HL-60 (cell line): ENCODE results near the gene METTL25B.

Experiments used
- CTCF ChIP-seq: IDR thresholded peaks from one replicate; pipeline ENCODE4 v1.5.1; 2011; ENCODE audit warnings: low read length, control low read depth, inconsistent platforms; ENCODE audit not compliant: insufficient read depth
- GABPA ChIP-seq: IDR thresholded peaks from 2 replicates; pipeline ENCODE4 v1.6.1; 2012; ENCODE audit warnings: low read depth
- POLR2AphosphoS5 ChIP-seq: IDR thresholded peaks from 2 replicates; pipeline ENCODE4 v1.6.1; 2012; ENCODE audit warnings: low read depth
- SPI1 ChIP-seq: IDR thresholded peaks from 2 replicates; pipeline ENCODE4 v1.6.1; 2012; ENCODE audit warnings: low read depth, mild to moderate bottlenecking, borderline replicate concordance
- TF ChIP-seq, protein P1 (sequence below): IDR thresholded peaks from 2 replicates; pipeline ENCODE4 v1.6.1; 2012; ENCODE audit warnings: low read depth; ENCODE audit not compliant: insufficient replicate concordance

- TF ChIP-seq CTCF (no peak), POLR2AphosphoS5 (no peak), GABPA (no peak), SPI1 (no peak)
- TF ChIP-seq, protein P1, sequence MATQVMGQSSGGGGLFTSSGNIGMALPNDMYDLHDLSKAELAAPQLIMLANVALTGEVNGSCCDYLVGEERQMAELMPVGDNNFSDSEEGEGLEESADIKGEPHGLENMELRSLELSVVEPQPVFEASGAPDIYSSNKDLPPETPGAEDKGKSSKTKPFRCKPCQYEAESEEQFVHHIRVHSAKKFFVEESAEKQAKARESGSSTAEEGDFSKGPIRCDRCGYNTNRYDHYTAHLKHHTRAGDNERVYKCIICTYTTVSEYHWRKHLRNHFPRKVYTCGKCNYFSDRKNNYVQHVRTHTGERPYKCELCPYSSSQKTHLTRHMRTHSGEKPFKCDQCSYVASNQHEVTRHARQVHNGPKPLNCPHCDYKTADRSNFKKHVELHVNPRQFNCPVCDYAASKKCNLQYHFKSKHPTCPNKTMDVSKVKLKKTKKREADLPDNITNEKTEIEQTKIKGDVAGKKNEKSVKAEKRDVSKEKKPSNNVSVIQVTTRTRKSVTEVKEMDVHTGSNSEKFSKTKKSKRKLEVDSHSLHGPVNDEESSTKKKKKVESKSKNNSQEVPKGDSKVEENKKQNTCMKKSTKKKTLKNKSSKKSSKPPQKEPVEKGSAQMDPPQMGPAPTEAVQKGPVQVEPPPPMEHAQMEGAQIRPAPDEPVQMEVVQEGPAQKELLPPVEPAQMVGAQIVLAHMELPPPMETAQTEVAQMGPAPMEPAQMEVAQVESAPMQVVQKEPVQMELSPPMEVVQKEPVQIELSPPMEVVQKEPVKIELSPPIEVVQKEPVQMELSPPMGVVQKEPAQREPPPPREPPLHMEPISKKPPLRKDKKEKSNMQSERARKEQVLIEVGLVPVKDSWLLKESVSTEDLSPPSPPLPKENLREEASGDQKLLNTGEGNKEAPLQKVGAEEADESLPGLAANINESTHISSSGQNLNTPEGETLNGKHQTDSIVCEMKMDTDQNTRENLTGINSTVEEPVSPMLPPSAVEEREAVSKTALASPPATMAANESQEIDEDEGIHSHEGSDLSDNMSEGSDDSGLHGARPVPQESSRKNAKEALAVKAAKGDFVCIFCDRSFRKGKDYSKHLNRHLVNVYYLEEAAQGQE: no peak
Observed at GRCh38 chr1:156746406-156746727, 18.1 kb downstream of the METTL25B start.
